Measurements from ENCODE around the gene ALG2.

GRCh38 chr9:99197124-99197630 is 24.6 kb downstream of the ALG2 start:
- no peak for TF ChIP-seq CTCF (IDR thresholded peaks at IDR 0.05; ENCODE audit: insufficient read depth, low read length)
- no peak for TF ChIP-seq POLR2AphosphoS5 (IDR thresholded peaks at IDR 0.05; ENCODE audit: low read depth)
- no peak for TF ChIP-seq REST (IDR thresholded peaks at IDR 0.05; ENCODE audit: insufficient replicate concordance, low read depth)

Data from HL-60 (cell line).